Measurements from ENCODE around the gene INPP5E.

Gene INPP5E

DNA sequence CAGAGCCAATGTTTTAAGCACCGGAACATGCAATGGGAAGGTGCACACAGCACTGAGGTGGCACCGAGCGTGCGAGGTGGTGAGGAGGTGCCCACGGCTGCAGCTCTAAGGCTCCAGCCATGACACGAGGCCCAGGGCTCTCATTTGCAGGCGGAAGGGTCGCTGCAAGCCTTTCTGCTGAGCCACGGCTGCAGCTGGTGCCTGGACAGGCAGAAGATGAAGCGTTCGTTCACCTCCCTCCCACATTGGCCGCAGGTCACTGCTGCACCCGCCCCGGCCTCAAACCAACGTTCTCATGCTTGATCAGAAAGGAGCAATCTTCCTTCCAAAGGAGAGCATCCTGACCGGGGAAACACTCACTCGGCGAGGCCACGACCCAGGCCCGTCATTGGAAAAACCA, 4.5 kb upstream of the INPP5E start:
- DNase-seq (ENCODE audit: insufficient read length, low spot score) = no peak
- TF ChIP-seq, protein P1, sequence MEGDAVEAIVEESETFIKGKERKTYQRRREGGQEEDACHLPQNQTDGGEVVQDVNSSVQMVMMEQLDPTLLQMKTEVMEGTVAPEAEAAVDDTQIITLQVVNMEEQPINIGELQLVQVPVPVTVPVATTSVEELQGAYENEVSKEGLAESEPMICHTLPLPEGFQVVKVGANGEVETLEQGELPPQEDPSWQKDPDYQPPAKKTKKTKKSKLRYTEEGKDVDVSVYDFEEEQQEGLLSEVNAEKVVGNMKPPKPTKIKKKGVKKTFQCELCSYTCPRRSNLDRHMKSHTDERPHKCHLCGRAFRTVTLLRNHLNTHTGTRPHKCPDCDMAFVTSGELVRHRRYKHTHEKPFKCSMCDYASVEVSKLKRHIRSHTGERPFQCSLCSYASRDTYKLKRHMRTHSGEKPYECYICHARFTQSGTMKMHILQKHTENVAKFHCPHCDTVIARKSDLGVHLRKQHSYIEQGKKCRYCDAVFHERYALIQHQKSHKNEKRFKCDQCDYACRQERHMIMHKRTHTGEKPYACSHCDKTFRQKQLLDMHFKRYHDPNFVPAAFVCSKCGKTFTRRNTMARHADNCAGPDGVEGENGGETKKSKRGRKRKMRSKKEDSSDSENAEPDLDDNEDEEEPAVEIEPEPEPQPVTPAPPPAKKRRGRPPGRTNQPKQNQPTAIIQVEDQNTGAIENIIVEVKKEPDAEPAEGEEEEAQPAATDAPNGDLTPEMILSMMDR (IDR thresholded peaks at IDR 0.05; ENCODE audit: insufficient read depth, missing control alignments) = no peak
- no peak for FAIRE-seq

DNA sequence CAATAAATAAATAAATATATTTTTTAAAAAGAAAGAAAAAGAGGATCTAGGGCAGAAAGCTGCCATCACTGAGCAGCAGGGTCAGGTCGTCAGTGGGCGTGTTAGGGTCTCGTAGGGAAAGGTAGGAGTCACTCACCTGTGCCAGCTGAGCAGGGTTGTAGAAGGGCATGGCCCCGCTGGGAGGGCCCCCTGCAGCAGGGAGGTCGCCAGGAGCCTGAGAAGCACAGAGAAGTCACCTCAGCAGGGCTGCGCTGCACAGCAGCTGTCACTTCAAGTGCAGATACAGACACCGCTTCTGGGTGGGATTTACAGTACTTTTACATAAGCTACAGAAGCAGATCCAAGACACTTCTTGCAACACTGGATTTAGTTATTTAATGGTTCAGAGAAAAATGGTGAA, 4.0 kb upstream of the INPP5E start:
- FAIRE-seq (no peak), DNase-seq (ENCODE audit: insufficient read length, low spot score) (no peak)
- TF ChIP-seq, protein P1 (IDR thresholded peaks at IDR 0.05; ENCODE audit: insufficient read depth, missing control alignments) = no peak

- DNase-seq (ENCODE audit: insufficient read length, low spot score) (no peak), FAIRE-seq (no peak)
- TF ChIP-seq, protein P1 (IDR thresholded peaks at IDR 0.05; ENCODE audit: insufficient read depth, missing control alignments) = no peak
Measured at GRCh38 chr9:136443087-136443486, 3.4 kb upstream of the INPP5E start.

DNA sequence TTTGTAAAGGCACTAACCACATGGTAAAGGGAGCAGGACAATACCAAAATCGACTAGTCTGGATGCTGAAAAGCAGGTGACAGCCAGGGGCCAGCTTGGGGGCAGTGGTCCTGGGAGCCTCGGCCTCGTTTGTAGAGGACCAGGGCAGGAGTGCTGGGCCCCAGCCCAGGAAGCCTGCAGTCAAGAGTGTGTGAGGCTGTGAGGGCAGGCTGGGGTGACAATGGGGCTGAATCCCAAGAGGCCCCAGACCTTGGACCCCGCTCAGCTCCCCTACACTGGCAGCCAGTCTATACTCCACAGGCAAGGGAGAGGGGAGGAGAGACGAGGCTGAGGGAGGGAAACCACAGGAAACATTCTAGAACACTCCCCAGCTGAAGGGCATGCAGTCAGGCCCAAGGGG, 2.6 kb upstream of the INPP5E start:
- DNase-seq (ENCODE audit: insufficient read length, low spot score) (no peak), FAIRE-seq (no peak)
- TF ChIP-seq, protein P1 (IDR thresholded peaks at IDR 0.05; ENCODE audit: insufficient read depth, missing control alignments) = no peak

DNA sequence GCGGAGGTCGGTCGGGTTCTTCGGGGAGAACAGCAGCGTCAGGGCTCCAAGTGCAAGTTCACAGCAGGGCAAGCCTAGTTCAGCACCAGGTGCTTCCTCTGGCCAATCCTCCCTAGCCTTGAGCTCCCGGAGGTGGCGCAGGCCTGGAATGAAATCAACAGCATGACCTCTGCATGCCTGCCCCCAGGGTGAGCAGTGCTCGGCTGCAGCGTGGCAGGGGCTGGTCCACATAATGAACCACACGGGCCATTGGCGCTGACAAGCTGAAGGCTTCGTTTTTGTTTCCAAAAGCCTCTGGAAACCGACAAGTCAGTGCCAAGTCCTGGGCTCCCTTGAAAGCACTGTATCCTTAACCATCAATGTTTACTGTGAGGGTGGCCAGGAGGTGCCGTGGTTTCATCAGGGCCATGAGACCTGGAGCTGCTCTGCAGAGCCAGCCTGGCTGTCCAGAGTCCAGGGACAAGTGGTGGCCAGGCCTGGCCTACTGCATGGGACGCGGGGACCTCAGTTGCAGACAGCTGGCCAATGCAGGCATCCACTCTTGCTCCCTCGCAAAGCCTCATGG, 2.1 kb upstream of the INPP5E start:
- DNase-seq (ENCODE audit: insufficient read length, low spot score) (no peak), FAIRE-seq (no peak)
- TF ChIP-seq, protein P1 (IDR thresholded peaks at IDR 0.05; ENCODE audit: insufficient read depth, missing control alignments) = no peak

GRCh38 chr9:136441191-136441680, 1.6 kb upstream of the INPP5E start:
- FAIRE-seq (no peak), DNase-seq (ENCODE audit: insufficient read length, low spot score) (no peak)
- TF ChIP-seq, protein P1 (IDR thresholded peaks at IDR 0.05; ENCODE audit: insufficient read depth, missing control alignments) = no peak

DNA sequence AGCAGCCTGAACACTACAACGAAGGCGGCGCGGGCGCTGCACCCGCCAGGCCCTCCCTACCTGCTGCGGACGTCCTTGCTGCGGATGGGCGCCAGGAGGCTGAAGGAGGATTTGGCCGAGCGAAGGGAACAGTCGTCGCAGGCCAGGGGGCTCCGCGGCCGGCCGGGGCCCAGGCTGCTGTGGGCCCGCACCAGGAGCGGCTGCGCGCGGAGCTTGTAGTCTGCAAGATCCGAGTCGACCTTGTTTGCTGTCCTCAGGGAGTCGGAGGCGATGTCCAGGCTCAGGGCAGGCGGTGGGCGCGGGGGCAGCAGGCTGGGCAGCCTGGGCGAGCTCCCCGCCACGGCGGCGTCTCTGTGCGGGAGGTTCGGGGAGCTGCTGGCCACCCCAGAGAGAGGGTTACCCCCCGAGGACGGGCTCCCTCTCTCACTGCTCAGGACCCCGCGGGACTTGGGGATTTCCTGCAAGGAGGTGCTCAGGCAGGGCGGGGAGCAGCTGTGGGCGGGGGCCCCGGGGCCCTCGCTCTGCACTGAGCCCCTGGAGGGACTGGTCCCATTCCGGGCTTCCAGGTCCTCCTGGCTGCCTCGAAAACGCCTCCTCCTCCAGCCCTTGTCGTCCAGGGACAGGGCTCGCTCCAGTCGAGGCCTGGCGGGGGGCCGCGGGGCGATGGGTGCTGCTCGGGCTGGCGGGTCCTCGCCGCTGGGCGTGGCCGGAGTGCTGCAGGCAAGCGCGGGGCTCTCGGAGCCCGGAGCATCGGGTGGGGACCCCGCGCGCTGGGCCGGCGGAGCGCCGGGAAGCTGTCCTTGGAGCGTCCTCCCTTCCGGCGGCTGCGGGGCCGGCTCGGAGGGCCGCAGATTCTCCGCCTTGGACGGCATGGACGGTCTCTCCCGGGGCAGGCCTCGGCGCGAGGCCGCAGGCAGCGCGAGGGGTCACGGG, 831 bp downstream of the INPP5E start:
- FAIRE-seq (no peak), DNase-seq (ENCODE audit: insufficient read length, low spot score) (no peak)
- TF ChIP-seq, protein P1 (IDR thresholded peaks at IDR 0.05; ENCODE audit: insufficient read depth, missing control alignments) = no peak
